HG02840 (cell line): ENCODE results near the gene PHPT1.
"Not testable (repeated sequence)": the region's sequence is repeated elsewhere in the genome, so short reads cannot be mapped to it uniquely, and the experiment has no call there.

Experiments
- ATAC-seq: cut with Tn5 transposase; IDR thresholded peaks from one replicate; pipeline ENCODE4 v1.9.1; 2021; ENCODE audit warnings: mild to moderate bottlenecking, moderate library complexity, moderate number of reproducible peaks; ENCODE audit not compliant: unreplicated experiment, low FRiP score

Gene PHPT1

GRCh38 chr9:136835932-136836904 lies 13.0 kb upstream of the PHPT1 start:
- ATAC-seq = no peak

GRCh38 chr9:136837146-136837855 lies 11.9 kb upstream of the PHPT1 start:
- no peak for ATAC-seq

- ATAC-seq = not testable (repeated sequence)
These were observed 11.3 kb upstream of the PHPT1 start for GRCh38 chr9:136837856-136838277.

GRCh38 chr9:136838314-136839228 lies 10.6 kb upstream of the PHPT1 start:
- ATAC-seq = no peak

GRCh38 chr9:136839229-136840139 lies 9.7 kb upstream of the PHPT1 start:
- no peak for ATAC-seq

- ATAC-seq = no peak
These were observed 8.9 kb upstream of the PHPT1 start for GRCh38 chr9:136840140-136840876.

- ATAC-seq = no peak
These were observed 8.1 kb upstream of the PHPT1 start for GRCh38 chr9:136840877-136841645.

GRCh38 chr9:136841646-136842379 lies 7.4 kb upstream of the PHPT1 start:
- not testable (repeated sequence) for ATAC-seq

- ATAC-seq = peak; percentile 57
These were observed 6.7 kb upstream of the PHPT1 start, which contains the start of gene AJM1 for GRCh38 chr9:136842380-136842948. AJM1 (plus strand) TSS chr9:136842478; CDS start chr9:136844415, 1,937 bp downstream.

- ATAC-seq = not testable (repeated sequence)
These were observed 5.9 kb upstream of the PHPT1 start for GRCh38 chr9:136843159-136843800.

- not testable (repeated sequence) for ATAC-seq
These were observed 5.1 kb upstream of the PHPT1 start for GRCh38 chr9:136843801-136844740.

GRCh38 chr9:136844761-136845464 lies 4.3 kb upstream of the PHPT1 start:
- ATAC-seq = no peak

GRCh38 chr9:136845465-136846260 lies 3.5 kb upstream of the PHPT1 start:
- no peak for ATAC-seq
